Neuronal stem cell (in vitro differentiated cells): ENCODE measurements around the gene TMTC1.

Experiments used
- DNase-seq: peaks from one replicate; pipeline ENCODE4 v3.0.0-alpha.2; 2013; ENCODE audit warnings: low spot score
- H2AFZ ChIP-seq: one replicate; pipeline ENCODE4 v1.6.1; 2013; ENCODE audit warnings: mild to moderate bottlenecking, low read length, inconsistent platforms
- H2AK5ac ChIP-seq: 2 replicates; pipeline ENCODE4 v1.6.1; 2013; ENCODE audit warnings: low read depth, mild to moderate bottlenecking, inconsistent platforms, low read length, moderate library complexity, mixed read lengths
- H2BK120ac ChIP-seq: 2 replicates; pipeline ENCODE4 v1.6.1; 2013; ENCODE audit warnings: low read depth, mild to moderate bottlenecking, inconsistent platforms, low read length, moderate library complexity, mixed read lengths
- H2BK12ac ChIP-seq: one replicate; pipeline ENCODE4 v1.6.1; 2013; ENCODE audit warnings: low read length, inconsistent platforms
- H2BK15ac ChIP-seq: 2 replicates; pipeline ENCODE4 v1.6.1; 2013; ENCODE audit warnings: mild to moderate bottlenecking, low read length, inconsistent platforms, mixed read lengths
- H2BK5ac ChIP-seq: one replicate; pipeline ENCODE4 v1.6.1; 2013; ENCODE audit warnings: inconsistent platforms, mild to moderate bottlenecking, low read length, moderate library complexity
- H3K14ac ChIP-seq: one replicate; pipeline ENCODE4 v1.6.1; 2013; ENCODE audit warnings: low read length, inconsistent platforms
- H3K18ac ChIP-seq: 2 replicates; pipeline ENCODE4 v1.6.1; 2013; ENCODE audit warnings: low read length, inconsistent platforms
- H3K23ac ChIP-seq: 2 replicates; pipeline ENCODE4 v1.6.1; 2013; ENCODE audit warnings: low read depth, mild to moderate bottlenecking, mixed read lengths, low read length, inconsistent platforms; ENCODE audit not compliant: poor library complexity
- H3K27ac ChIP-seq: replicated peaks from 3 replicates; pipeline ENCODE4 v1.5.1; 2013; ENCODE audit warnings: low read length, inconsistent platforms
- H3K27me3 ChIP-seq, 3 experiments: 2 replicates each; pipeline ENCODE4 v1.6.1; 2013; ENCODE audit warnings: low read length in 3 of 3, mild to moderate bottlenecking in 2 of 3, inconsistent platforms in 1 of 3, low read depth in 1 of 3, mixed read lengths in 1 of 3, moderate library complexity in 1 of 3; ENCODE audit not compliant: control insufficient read depth in 3 of 3, insufficient read depth in 3 of 3
- H3K36me3 ChIP-seq, 2 donors: replicated peaks in 1 of 2; 2 replicates each; pipeline ENCODE4 v1.6.1; 2013; ENCODE audit warnings: low read length in 2 of 2; ENCODE audit not compliant: control insufficient read depth in 2 of 2, insufficient read depth in 2 of 2
- H3K4ac ChIP-seq: 2 replicates; pipeline ENCODE4 v1.6.1; 2013; ENCODE audit warnings: inconsistent platforms, mild to moderate bottlenecking, low read length, moderate library complexity
- H3K4me1 ChIP-seq, 2 donors: 1 replicate in 1 of 2; 2 replicates in 1 of 2; pipeline ENCODE4 v1.6.1; 2013; ENCODE audit warnings: low read length in 2 of 2, low read depth in 1 of 2; ENCODE audit not compliant: control insufficient read depth in 2 of 2, insufficient read depth in 1 of 2
- H3K4me2 ChIP-seq: one replicate; pipeline ENCODE4 v1.6.1; 2013; ENCODE audit warnings: mild to moderate bottlenecking, low read length, inconsistent platforms; ENCODE audit not compliant: insufficient read depth, poor library complexity, severe bottlenecking
- H3K4me3 ChIP-seq, 2 donors: 2 replicates each; pipeline ENCODE4 v1.5.1; 2013; ENCODE audit warnings: low read length in 2 of 2, mild to moderate bottlenecking in 2 of 2, inconsistent platforms in 1 of 2, moderate library complexity in 1 of 2
- H3K79me1 ChIP-seq: one replicate; pipeline ENCODE4 v1.6.1; 2013; ENCODE audit warnings: low read depth, mild to moderate bottlenecking, inconsistent platforms, low read length, moderate library complexity
- H3K9ac ChIP-seq: one replicate; pipeline ENCODE4 v1.6.1; 2013; ENCODE audit warnings: mild to moderate bottlenecking, low read depth, low read length, inconsistent platforms; ENCODE audit not compliant: poor library complexity
- H3K9me3 ChIP-seq, 2 donors: replicated peaks in 1 of 2; 2 replicates each; pipeline versions ENCODE3 to v1.6.1; 2013; ENCODE audit warnings: low read length in 2 of 2, mild to moderate bottlenecking in 2 of 2, inconsistent platforms in 1 of 2, low read depth in 1 of 2, mixed read lengths in 1 of 2, moderate library complexity in 1 of 2; ENCODE audit not compliant: control insufficient read depth in 2 of 2, insufficient read depth in 1 of 2
- H4K8ac ChIP-seq: one replicate; pipeline ENCODE4 v1.6.1; 2013; ENCODE audit warnings: low read depth, mild to moderate bottlenecking, inconsistent platforms, low read length, moderate library complexity
- H4K91ac ChIP-seq: one replicate; pipeline ENCODE4 v1.6.1; 2013; ENCODE audit warnings: low read length, low read depth, mild to moderate bottlenecking, inconsistent platforms; ENCODE audit not compliant: poor library complexity
- WGBS, 2 donors: extraction: QIAGEN DNeasy Blood & Tissue Kit; methylation state at CpG; one replicate each; pipeline ENCODE4 v1.1.7; 2013; ENCODE audit warnings: missing lambda C conversion rate in 2 of 2, mixed read lengths in 1 of 2; ENCODE audit not compliant: insufficient read length in 2 of 2, insufficient replicate concordance in 1 of 2; ENCODE audit errors: extremely low coverage in 2 of 2; 5-methylcytosine and 5-hydroxymethylcytosine counted together

The TMTC1 gene

DNA sequence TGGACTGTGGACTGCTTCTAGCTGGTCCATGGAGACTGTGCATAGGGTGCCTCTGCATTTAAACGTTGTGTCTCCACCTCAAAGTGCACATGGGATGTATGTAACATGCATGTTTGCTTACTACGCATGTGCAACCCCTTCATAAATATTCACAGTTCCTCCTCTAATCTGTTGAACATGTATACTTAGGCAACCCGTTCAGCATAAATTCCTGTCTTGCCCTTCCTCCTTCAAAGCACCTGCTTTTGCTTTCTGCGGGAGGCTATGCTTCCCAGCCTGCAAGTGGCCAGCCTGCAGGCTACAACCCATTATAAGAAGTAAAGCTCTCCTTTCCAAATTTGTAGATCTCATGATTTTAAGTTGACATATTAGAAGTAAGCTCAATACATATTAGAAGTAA, 253.3 kb downstream of the TMTC1 start:
- Histone ChIP-seq H3K4me3 (no peak overlapping the region), H3K4ac (no peak overlapping the region), H3K27me3 (no peaks in the 10 kb centered on the region), H3K9ac (no peak overlapping the region), H4K91ac (no peak overlapping the region), H2AK5ac (no peak overlapping the region), H2BK15ac (no peak overlapping the region), H4K8ac (no peak overlapping the region), H2BK120ac (no peak overlapping the region), H3K36me3 (peaks cover 0 to 4% of the 10 kb centered on the region in 2 donors), H3K4me1 (peaks cover 0 to 3% of the 10 kb centered on the region in 2 donors), H2BK5ac (no peak overlapping the region), H3K9me3 (no peaks in the 10 kb centered on the region), H2AFZ (no peak overlapping the region), H3K14ac (no peak overlapping the region), H3K18ac (no peak overlapping the region), H3K4me2 (no peak overlapping the region), H3K23ac (no peak overlapping the region), H3K27ac (no peak overlapping the region), H2BK12ac (no peak overlapping the region), H3K79me1 (no peaks in the 10 kb centered on the region)
- DNase-seq: no peak
- WGBS, 2 donors: no CpG with 5 or more reads among the region's 4 CpGs

- no peak overlapping the region for H3K14ac ChIP-seq
- H3K27ac ChIP-seq: no peak overlapping the region
- no peak overlapping the region for H2BK12ac ChIP-seq
- H3K4me1 ChIP-seq: no peaks in the 10 kb centered on the region
- H2BK5ac ChIP-seq: no peak overlapping the region
- no peak overlapping the region for H3K23ac ChIP-seq
- H3K4ac ChIP-seq: no peak overlapping the region
- H3K18ac ChIP-seq: no peak overlapping the region
- no peak overlapping the region for H4K8ac ChIP-seq
- no peaks in the 10 kb centered on the region for H3K9me3 ChIP-seq
- H3K79me1 ChIP-seq: no peaks in the 10 kb centered on the region
- no peak for DNase-seq
- H2BK15ac ChIP-seq: no peak overlapping the region
- H2BK120ac ChIP-seq: no peak overlapping the region
- no CpG with 5 or more reads among the region's 4 CpGs for WGBS, 2 donors
- no peaks in the 10 kb centered on the region for H3K36me3 ChIP-seq
- H3K4me3 ChIP-seq: no peak overlapping the region
- no peak overlapping the region for H2AFZ ChIP-seq
- H2AK5ac ChIP-seq: no peak overlapping the region
- H3K4me2 ChIP-seq: no peak overlapping the region
- H4K91ac ChIP-seq: no peak overlapping the region
- H3K27me3 ChIP-seq: no peaks in the 10 kb centered on the region
- no peak overlapping the region for H3K9ac ChIP-seq
These were observed 255.6 kb downstream of the TMTC1 start for GRCh38 chr12:29528161-29528560.

- peaks cover 0 to 14% of the 10 kb centered on the region in 2 donors for H3K36me3 ChIP-seq
- no peak overlapping the region for H2AFZ ChIP-seq
- no peaks in the 10 kb centered on the region for H3K9me3 ChIP-seq
- H3K4me3 ChIP-seq: no peak overlapping the region
- no peak overlapping the region for H3K18ac ChIP-seq
- no peak for DNase-seq
- no peak overlapping the region for H3K23ac ChIP-seq
- H2BK5ac ChIP-seq: no peak overlapping the region
- H3K9ac ChIP-seq: no peak overlapping the region
- no peak overlapping the region for H2BK12ac ChIP-seq
- no peaks in the 10 kb centered on the region for H3K4me1 ChIP-seq
- no peak overlapping the region for H2AK5ac ChIP-seq
- H3K4me2 ChIP-seq: no peak overlapping the region
- H4K91ac ChIP-seq: no peak overlapping the region
- no peak overlapping the region for H4K8ac ChIP-seq
- H3K79me1 ChIP-seq: no peaks in the 10 kb centered on the region
- no peak overlapping the region for H2BK15ac ChIP-seq
- no peaks in the 10 kb centered on the region for H3K27me3 ChIP-seq
- no peak overlapping the region for H2BK120ac ChIP-seq
- no peak overlapping the region for H3K14ac ChIP-seq
- WGBS, 2 donors: no CpG with 5 or more reads among the region's 2 CpGs
- no peak overlapping the region for H3K4ac ChIP-seq
- H3K27ac ChIP-seq: no peak overlapping the region
These were observed 261.8 kb downstream of the TMTC1 start for GRCh38 chr12:29521951-29522350.

DNA sequence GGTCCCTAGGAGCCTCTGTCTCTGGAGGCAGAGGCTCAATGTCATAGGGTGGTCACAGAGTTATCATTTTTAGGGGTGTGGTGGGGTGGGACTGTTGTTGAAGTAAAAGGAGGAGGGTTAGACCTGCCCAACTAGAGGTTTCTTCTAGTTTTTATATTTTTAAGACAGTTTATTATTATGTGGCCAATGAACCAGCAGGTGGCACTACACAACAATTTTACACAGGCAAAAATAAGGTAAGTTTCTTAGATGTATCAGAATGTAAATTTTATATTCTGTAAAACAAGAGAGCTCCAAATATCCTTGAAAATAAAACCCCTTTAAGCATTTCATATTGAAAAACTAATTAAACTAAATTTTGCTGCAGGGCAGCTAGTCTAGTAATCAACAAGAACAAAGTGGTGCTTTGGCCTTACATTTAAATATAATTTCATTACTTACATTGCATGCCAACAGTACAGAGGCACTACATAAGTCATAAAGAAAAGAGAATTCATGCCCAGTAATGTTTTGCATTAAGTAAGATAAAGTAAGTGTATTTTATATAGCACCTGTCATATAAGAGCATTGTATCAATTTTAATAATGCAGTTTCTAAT, 264.1 kb downstream of the TMTC1 start:
- no peaks in the 10 kb centered on the region for H3K9me3 ChIP-seq
- H3K36me3 ChIP-seq: peaks cover 0 to 36% of the 10 kb centered on the region in 2 donors
- no peak overlapping the region for H3K4ac ChIP-seq
- no peak overlapping the region for H3K18ac ChIP-seq
- H3K14ac ChIP-seq: no peak overlapping the region
- no peak overlapping the region for H2AFZ ChIP-seq
- H3K27me3 ChIP-seq: no peaks in the 10 kb centered on the region
- H3K27ac ChIP-seq: no peak overlapping the region
- H3K9ac ChIP-seq: no peak overlapping the region
- no peak overlapping the region for H2BK5ac ChIP-seq
- H4K91ac ChIP-seq: no peak overlapping the region
- no peak overlapping the region for H4K8ac ChIP-seq
- no peak overlapping the region for H2BK15ac ChIP-seq
- no peak overlapping the region for H2AK5ac ChIP-seq
- no peak overlapping the region for H3K4me3 ChIP-seq
- no peak overlapping the region for H3K23ac ChIP-seq
- DNase-seq: peak; percentile 11
- no peak overlapping the region for H3K4me2 ChIP-seq
- peaks cover 0 to 4% of the 10 kb centered on the region in 2 donors for H3K4me1 ChIP-seq
- H2BK12ac ChIP-seq: no peak overlapping the region
- H2BK120ac ChIP-seq: no peak overlapping the region
- H3K79me1 ChIP-seq: no peaks in the 10 kb centered on the region
